ENCODE results near the gene RHBDF1. TPM values are rescaled to one million over a fixed set of nuclear protein-coding genes. Genes with fewer than 3 reads are reported as not detected.
"Not testable (repeated sequence)": the region's sequence is repeated elsewhere in the genome, so short reads cannot be mapped to it uniquely, and the experiment has no call there.

RHBDF1 gene
- total RNA-seq, 1 donor from 2014 or later = 36.0 TPM

GRCh38 chr16:38941-39892 lies 33.2 kb downstream of the RHBDF1 start:
- no peaks in the 10 kb centered on the region for H3K27me3 ChIP-seq (ENCODE audit: control insufficient read depth, insufficient read depth, low read length)
- no peak for TF ChIP-seq CTCF (IDR thresholded peaks at IDR 0.05; ENCODE audit: insufficient read depth, low read length, poor library complexity, severe bottlenecking)
- no peak for DNase-seq (ENCODE audit: low read depth)
- H3K36me3 ChIP-seq (ENCODE audit: control insufficient read depth, insufficient read depth, low read length) = no peaks in the 10 kb centered on the region
- H3K4me3 ChIP-seq (ENCODE audit: low read depth, low read length) = no peak overlapping the region

- DNase-seq (ENCODE audit: low read depth); H3K27me3 ChIP-seq (ENCODE audit: control insufficient read depth, insufficient read depth, low read length); H3K36me3 ChIP-seq (ENCODE audit: control insufficient read depth, insufficient read depth, low read length); H3K4me3 ChIP-seq (ENCODE audit: low read depth, low read length): not testable (repeated sequence)
Observed at GRCh38 chr16:38206-38605, 34.2 kb downstream of the RHBDF1 start.

- TF ChIP-seq CTCF (IDR thresholded peaks at IDR 0.05; ENCODE audit: insufficient read depth, low read length, poor library complexity, severe bottlenecking) = no peak
- Histone ChIP-seq H3K4me3 (ENCODE audit: low read depth, low read length) (no peak overlapping the region), H3K36me3 (ENCODE audit: control insufficient read depth, insufficient read depth, low read length) (no peaks in the 10 kb centered on the region), H3K27me3 (ENCODE audit: control insufficient read depth, insufficient read depth, low read length) (no peaks in the 10 kb centered on the region)
- no peak for DNase-seq (ENCODE audit: low read depth)
Observed at GRCh38 chr16:37511-37910, 34.9 kb downstream of the RHBDF1 start.

- Histone ChIP-seq H3K36me3 (ENCODE audit: control insufficient read depth, insufficient read depth, low read length) (no peaks in the 10 kb centered on the region), H3K27me3 (ENCODE audit: control insufficient read depth, insufficient read depth, low read length) (no peaks in the 10 kb centered on the region), H3K4me3 (ENCODE audit: low read depth, low read length) (no peak overlapping the region)
- no peak for DNase-seq (ENCODE audit: low read depth)
- TF ChIP-seq CTCF (IDR thresholded peaks at IDR 0.05; ENCODE audit: insufficient read depth, low read length, poor library complexity, severe bottlenecking) = no peak
Observed at GRCh38 chr16:36336-36984, 36.0 kb downstream of the RHBDF1 start.

GRCh38 chr16:35678-36305 lies 36.6 kb downstream of the RHBDF1 start:
- Histone ChIP-seq H3K4me3 (ENCODE audit: low read depth, low read length) (no peak overlapping the region), H3K27me3 (ENCODE audit: control insufficient read depth, insufficient read depth, low read length) (no peaks in the 10 kb centered on the region), H3K36me3 (ENCODE audit: control insufficient read depth, insufficient read depth, low read length) (no peaks in the 10 kb centered on the region)
- TF ChIP-seq CTCF (IDR thresholded peaks at IDR 0.05; ENCODE audit: insufficient read depth, low read length, poor library complexity, severe bottlenecking) = no peak
- DNase-seq (ENCODE audit: low read depth) = no peak

GRCh38 chr16:35011-35677 lies 37.3 kb downstream of the RHBDF1 start:
- no peaks in the 10 kb centered on the region for H3K27me3 ChIP-seq (ENCODE audit: control insufficient read depth, insufficient read depth, low read length)
- no peak for DNase-seq (ENCODE audit: low read depth)
- H3K4me3 ChIP-seq (ENCODE audit: low read depth, low read length) = no peak overlapping the region
- no peak for TF ChIP-seq CTCF (IDR thresholded peaks at IDR 0.05; ENCODE audit: insufficient read depth, low read length, poor library complexity, severe bottlenecking)
- H3K36me3 ChIP-seq (ENCODE audit: control insufficient read depth, insufficient read depth, low read length) = no peaks in the 10 kb centered on the region

Data from kidney epithelial cell (primary cell).